Smooth muscle cell (in vitro differentiated cells): Measurements from ENCODE around the gene FAT2. TPM values are rescaled to one million over a fixed set of nuclear protein-coding genes. Genes with fewer than 3 reads are reported as not detected.

Experiments
- DNase-seq: peaks from one replicate; lab custom pipeline; 2025; ENCODE audit not compliant: unreplicated experiment; lab: John Stamatoyannopoulos, UW
- H2AFZ ChIP-seq: fragments of 200-600 bp; sonication (generic); 2 replicates; pipeline ENCODE4 v1.6.0; 2016; ENCODE audit warnings: antibody characterized with exemption, low read depth, mild to moderate bottlenecking
- H3F3A ChIP-seq: fragments of 200-600 bp; sonication (generic); 2 replicates; pipeline ENCODE4 v1.6.0; 2017; ENCODE audit warnings: antibody characterized with exemption, low read depth
- H3K27ac ChIP-seq: fragments of 200-600 bp; sonication (generic); 2 replicates; pipeline ENCODE4 v1.5.1; 2016; ENCODE audit warnings: low read depth, mild to moderate bottlenecking
- H3K27me3 ChIP-seq: fragments of 200-600 bp; sonication (generic); 2 replicates; pipeline ENCODE4 v1.6.1; 2016; ENCODE audit warnings: low read depth, mild to moderate bottlenecking
- H3K36me3 ChIP-seq: fragments of 200-600 bp; sonication (generic); 2 replicates; pipeline ENCODE4 v1.5.1; 2016; ENCODE audit warnings: low read depth
- H3K4me1 ChIP-seq: fragments of 200-600 bp; sonication (generic); 2 replicates; pipeline ENCODE4 v1.5.1; 2016; ENCODE audit warnings: low read depth
- H3K4me2 ChIP-seq: fragments of 200-600 bp; sonication (generic); 2 replicates; pipeline ENCODE4 v1.6.0; 2016; ENCODE audit warnings: mild to moderate bottlenecking
- H3K4me3 ChIP-seq: fragments of 200-600 bp; sonication (generic); 2 replicates; pipeline ENCODE4 v1.5.1; 2016; ENCODE audit warnings: mild to moderate bottlenecking
- H3K79me2 ChIP-seq: fragments of 200-600 bp; sonication (generic); 2 replicates; pipeline ENCODE4 v1.6.0; 2016; ENCODE audit warnings: low read depth, mild to moderate bottlenecking
- H3K9ac ChIP-seq: fragments of 200-600 bp; sonication (generic); 2 replicates; pipeline ENCODE4 v1.6.0; 2016; ENCODE audit warnings: low read depth
- H3K9me3 ChIP-seq: fragments of 200-600 bp; sonication (generic); replicated peaks from 2 replicates; pipeline ENCODE4 v1.5.1; 2016; ENCODE audit warnings: low read depth
- H4K20me1 ChIP-seq: fragments of 200-600 bp; sonication (generic); 2 replicates; pipeline ENCODE4 v1.6.0; 2016; ENCODE audit warnings: low read depth
- CTCF ChIP-seq: fragments of 200-600 bp; sonication (generic); IDR thresholded peaks from 2 replicates; pipeline ENCODE4 v1.5.1; 2017; ENCODE audit warnings: borderline replicate concordance, mild to moderate bottlenecking, antibody characterized with exemption; ENCODE audit not compliant: insufficient read depth, poor library complexity, severe bottlenecking
- WGBS: methylation state at CpG from one replicate; pipeline ENCODE4 v1.1.7; 2016; ENCODE audit warnings: low lambda C conversion rate; 5-methylcytosine and 5-hydroxymethylcytosine counted together
- polyA plus RNA-seq: library from polyadenylated mRNA; unstranded; fragments of >200 nt; fragmentation: Nextera tagmentation; extraction: Ambion mirVana; gene quantifications from 2 replicates; pipeline ENCODE4 v1.2.1, GENCODE V29; 2016
- total RNA-seq: library from RNA; depleted of rRNA; stranded (reverse); fragments of >200 nt; gene quantifications from 2 replicates; pipeline ENCODE4 v1.2.3, GENCODE V29; 2014

FAT2 gene
- total and polyA plus RNA-seq, 2 experiments from 2014 or later, result 0.65 to 10.1 TPM

DNA sequence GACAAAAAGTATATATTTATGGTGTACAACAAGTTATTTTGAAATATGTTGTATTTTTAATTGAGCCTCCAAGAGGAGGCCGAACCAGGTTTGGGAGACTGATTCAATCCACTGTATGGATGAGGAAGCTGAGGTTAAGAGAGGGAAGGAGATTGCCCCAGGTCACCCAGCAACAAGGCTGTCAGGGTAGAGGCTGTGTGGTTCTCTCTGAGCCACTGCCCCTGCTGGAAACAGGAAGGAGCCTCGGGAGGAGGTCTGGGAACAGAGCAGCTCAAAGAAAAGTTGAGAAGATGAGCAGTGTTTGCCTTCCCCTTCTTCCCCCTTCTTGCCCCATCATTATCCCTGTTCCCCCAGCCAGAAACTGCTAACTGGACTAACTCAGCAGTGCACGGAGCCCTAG lies 6.6 kb upstream of the FAT2 start:
- H2AFZ ChIP-seq, result peak overlapping the region; percentile 26
- H3K9me3 ChIP-seq, result no peaks in the 10 kb centered on the region
- no peaks in the 10 kb centered on the region for H3K79me2 ChIP-seq
- no peak overlapping the region for H3K9ac ChIP-seq
- H3F3A ChIP-seq, result no peaks in the 10 kb centered on the region
- peak overlapping the region; percentile 30 for H3K4me2 ChIP-seq
- no peak overlapping the region for H3K27ac ChIP-seq
- no peaks in the 10 kb centered on the region for H3K36me3 ChIP-seq
- WGBS, result 77% methylated on average over 3 of the region's 3 CpGs
- H4K20me1 ChIP-seq, result no peaks in the 10 kb centered on the region
- H3K27me3 ChIP-seq, result no peaks in the 10 kb centered on the region
- TF ChIP-seq CTCF, result no peak
- DNase-seq, result no peak
- H3K4me3 ChIP-seq, result no peak overlapping the region
- peaks cover 21% of the 10 kb centered on the region for H3K4me1 ChIP-seq

GRCh38 chr5:151596828-151597539 lies 5.9 kb upstream of the FAT2 start:
- no peaks in the 10 kb centered on the region for H3F3A ChIP-seq
- H3K9me3 ChIP-seq, result no peaks in the 10 kb centered on the region
- H3K36me3 ChIP-seq, result no peaks in the 10 kb centered on the region
- H3K4me1 ChIP-seq, result peaks cover 25% of the 10 kb centered on the region
- H3K79me2 ChIP-seq, result no peaks in the 10 kb centered on the region
- no peaks in the 10 kb centered on the region for H4K20me1 ChIP-seq
- H2AFZ ChIP-seq, result no peak overlapping the region
- no peak overlapping the region for H3K27ac ChIP-seq
- H3K27me3 ChIP-seq, result peaks cover 5% of the 10 kb centered on the region
- H3K4me3 ChIP-seq, result no peak overlapping the region
- H3K4me2 ChIP-seq, result peak overlapping the region; percentile 15
- 17% methylated on average over 2 of the region's 2 CpGs for WGBS
- H3K9ac ChIP-seq, result no peak overlapping the region
- no peak for TF ChIP-seq CTCF
- no peak for DNase-seq

DNA sequence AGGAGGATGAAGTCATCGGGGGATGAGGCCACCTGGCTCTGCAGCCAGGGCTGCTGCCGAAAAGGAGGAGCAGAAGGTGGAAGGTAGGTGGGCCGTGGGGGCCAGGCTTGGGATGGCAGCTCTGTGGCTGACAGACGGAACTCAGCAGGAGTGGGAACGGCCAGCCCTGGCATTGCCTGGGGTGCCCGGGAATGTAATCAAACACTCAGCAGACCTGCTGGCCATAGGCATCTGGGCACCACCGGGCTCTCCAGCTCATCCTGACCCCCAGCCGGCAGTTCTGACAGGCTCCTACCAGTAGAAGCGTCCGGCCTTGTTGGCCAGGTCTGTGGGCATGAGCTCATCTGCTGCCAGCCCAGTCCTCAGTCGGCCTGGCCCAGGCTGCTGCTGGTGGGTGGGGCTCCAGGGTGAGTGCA lies 4.3 kb upstream of the FAT2 start:
- Histone ChIP-seq H3K9me3 (no peaks in the 10 kb centered on the region), H3K36me3 (no peaks in the 10 kb centered on the region), H4K20me1 (no peaks in the 10 kb centered on the region), H3K4me2 (no peak overlapping the region), H3K27me3 (peaks cover 18% of the 10 kb centered on the region), H3K79me2 (no peaks in the 10 kb centered on the region), H2AFZ (no peak overlapping the region), H3K27ac (no peak overlapping the region), H3K4me1 (peaks cover 30% of the 10 kb centered on the region), H3K4me3 (no peak overlapping the region), H3F3A (no peaks in the 10 kb centered on the region), H3K9ac (no peak overlapping the region)
- no peak for TF ChIP-seq CTCF
- 86% methylated on average over 11 of the region's 11 CpGs for WGBS
- DNase-seq, result no peak

DNA sequence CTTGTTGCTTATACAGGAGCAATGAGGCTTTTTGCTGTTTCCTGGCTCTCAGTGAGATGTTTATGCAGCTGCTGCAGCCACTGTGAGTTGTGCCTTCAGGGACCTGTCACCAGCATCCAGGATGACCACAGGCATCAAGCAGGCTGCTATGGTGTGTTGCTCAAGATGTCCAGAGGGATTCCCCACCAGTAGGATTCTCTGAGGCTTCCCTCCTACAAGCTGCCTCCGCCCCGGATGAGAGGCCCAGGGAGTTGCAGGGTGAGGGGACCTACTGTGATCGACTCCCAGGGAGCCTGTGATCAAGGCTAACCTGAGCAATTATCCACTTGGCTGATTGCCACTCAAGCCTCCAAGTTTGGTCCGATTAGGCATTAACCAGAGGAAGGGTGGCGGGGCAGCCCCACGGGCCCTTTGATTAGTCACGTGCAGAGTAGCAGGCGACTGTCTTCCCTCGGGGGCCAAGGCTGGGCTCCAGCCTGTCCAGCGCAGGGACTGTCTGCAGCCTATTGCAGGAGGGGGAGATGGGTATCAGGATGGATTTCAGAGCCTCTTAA lies 1.8 kb upstream of the FAT2 start:
- DNase-seq, result no peak

More for the DNA sequence above, 1.8 kb upstream of the FAT2 start:
- H3K9me3 ChIP-seq, result no peaks in the 10 kb centered on the region
- no peak overlapping the region for H3K4me2 ChIP-seq
- WGBS, result 41% methylated on average over 10 of the region's 10 CpGs
- no peak overlapping the region for H3K27ac ChIP-seq
- no peak overlapping the region for H3K9ac ChIP-seq
- H3K4me3 ChIP-seq, result no peak overlapping the region
- no peaks in the 10 kb centered on the region for H4K20me1 ChIP-seq
- no peaks in the 10 kb centered on the region for H3K79me2 ChIP-seq
- no peak for TF ChIP-seq CTCF
- H2AFZ ChIP-seq, result no peak overlapping the region
- H3K27me3 ChIP-seq, result peaks cover 25% of the 10 kb centered on the region
- no peaks in the 10 kb centered on the region for H3K36me3 ChIP-seq
- no peaks in the 10 kb centered on the region for H3F3A ChIP-seq
- peaks cover 24% of the 10 kb centered on the region for H3K4me1 ChIP-seq
